Neural cell (in vitro differentiated cells): ENCODE data around the gene KLF13. TPM values are rescaled to one million over a fixed set of nuclear protein-coding genes. Genes with fewer than 3 reads are reported as not detected.

Source experiments
- H2AFZ ChIP-seq: fragments of 200-600, 300-800 bp; sonication (generic), shearing (Covaris generic); 2 replicates; pipeline ENCODE4 v1.6.0; 2014; ENCODE audit warnings: low read depth, mild to moderate bottlenecking, antibody characterized with exemption, low read length, moderate library complexity
- H3F3A ChIP-seq: fragments of 200-600 bp; shearing (Covaris generic); 2 replicates; pipeline ENCODE4 v1.6.1; 2016; ENCODE audit warnings: mild to moderate bottlenecking, moderate library complexity, mixed read lengths, antibody characterized with exemption, low read length; ENCODE audit not compliant: insufficient read depth, poor library complexity, severe bottlenecking
- H3K27ac ChIP-seq: fragments of 200-600, 300-800 bp; sonication (generic), shearing (Covaris generic); 2 replicates; pipeline ENCODE4 v1.5.1; 2014; ENCODE audit warnings: mild to moderate bottlenecking, low read length, moderate library complexity
- H3K27me3 ChIP-seq: fragments of 300-800, 200-600 bp; sonication (generic), shearing (Covaris generic); 2 replicates; pipeline ENCODE4 v1.6.0; 2014; ENCODE audit warnings: mild to moderate bottlenecking, low read depth, low read length, moderate library complexity; ENCODE audit not compliant: insufficient read depth
- H3K36me3 ChIP-seq: fragments of 300-800, 200-600 bp; sonication (generic), shearing (Covaris generic); 2 replicates; pipeline ENCODE4 v1.5.1; 2014; ENCODE audit warnings: mild to moderate bottlenecking, antibody characterized with exemption, low read length, moderate library complexity; ENCODE audit not compliant: insufficient read depth
- H3K4me2 ChIP-seq: fragments of 300-800, 200-600 bp; sonication (generic), shearing (Covaris generic); 2 replicates; pipeline ENCODE4 v1.6.0; 2014; ENCODE audit warnings: mild to moderate bottlenecking, low read length
- H3K4me3 ChIP-seq: fragments of 300-800, 200-600 bp; sonication (generic), shearing (Covaris generic); 2 replicates; pipeline ENCODE4 v1.5.1; 2014; ENCODE audit warnings: mild to moderate bottlenecking, low read length, moderate library complexity
- H3K79me2 ChIP-seq: fragments of 200-600 bp; shearing (Covaris generic); replicated peaks from 2 replicates; pipeline ENCODE4 v1.6.0; 2014; ENCODE audit warnings: mild to moderate bottlenecking, low read length, moderate library complexity; ENCODE audit not compliant: insufficient read depth
- H3K9ac ChIP-seq: fragments of 300-800, 200-600 bp; sonication (generic), shearing (Covaris generic); 2 replicates; pipeline ENCODE4 v1.6.1; 2016; ENCODE audit warnings: mild to moderate bottlenecking, low read length, mixed read lengths
- H3K9me2 ChIP-seq: fragments of 200-600 bp; shearing (Covaris generic); 2 replicates; pipeline ENCODE4 v1.6.1; 2016; ENCODE audit warnings: mild to moderate bottlenecking, low read length, mixed read lengths; ENCODE audit not compliant: insufficient read depth
- H3K9me3 ChIP-seq: fragments of 200-600, 300-800 bp; sonication (generic), shearing (Covaris generic); 2 replicates; pipeline ENCODE4 v1.6.1; 2016; ENCODE audit warnings: mild to moderate bottlenecking, mixed run types, low read length, moderate library complexity, mixed read lengths
- H4K20me1 ChIP-seq: fragments of 200-600 bp; shearing (Covaris generic); 2 replicates; pipeline ENCODE4 v1.6.1; 2016; ENCODE audit warnings: mild to moderate bottlenecking, mixed run types; ENCODE audit not compliant: insufficient read depth
- CTCF ChIP-seq: fragments of 450-650 bp; IDR thresholded peaks from 2 replicates; pipeline ENCODE4 v1.5.1; 2014; ENCODE audit warnings: antibody characterized with exemption, mild to moderate bottlenecking, moderate library complexity; ENCODE audit not compliant: poor library complexity, severe bottlenecking
- EP300 ChIP-seq: fragments of 450-650 bp; conservative IDR thresholded peaks from 2 replicates; pipeline ENCODE4 v1.6.1; 2014; ENCODE audit warnings: antibody characterized with exemption, mild to moderate bottlenecking, moderate library complexity; ENCODE audit not compliant: poor library complexity, severe bottlenecking
- EZH2 ChIP-seq: fragments of 200-600, 300-800 bp; shearing (Covaris generic), sonication (generic); IDR thresholded peaks from 2 replicates; pipeline ENCODE4 v1.6.1; 2014; ENCODE audit warnings: antibody characterized with exemption, low read length, borderline replicate concordance, mild to moderate bottlenecking; ENCODE audit not compliant: insufficient read depth, poor library complexity, severe bottlenecking
- MXI1 ChIP-seq: fragments of 450-650 bp; conservative IDR thresholded peaks from 2 replicates; pipeline ENCODE4 v1.6.1; 2014; ENCODE audit warnings: antibody characterized with exemption, mild to moderate bottlenecking; ENCODE audit not compliant: poor library complexity, severe bottlenecking
- POLR2AphosphoS5 ChIP-seq: IDR thresholded peaks from 2 replicates; pipeline ENCODE4 v1.6.1; 2012
- RAD21 ChIP-seq: fragments of 450-650 bp; conservative IDR thresholded peaks from 2 replicates; pipeline ENCODE4 v1.6.1; 2014; ENCODE audit warnings: antibody characterized with exemption, mild to moderate bottlenecking, moderate library complexity
- REST ChIP-seq: IDR thresholded peaks from 2 replicates; pipeline ENCODE4 v1.6.1; 2012; ENCODE audit warnings: borderline replicate concordance
- SMC3 ChIP-seq: fragments of 450-650 bp; conservative IDR thresholded peaks from 2 replicates; pipeline ENCODE4 v1.6.1; 2014; ENCODE audit warnings: antibody characterized with exemption, mild to moderate bottlenecking, moderate library complexity; ENCODE audit not compliant: poor library complexity
- TAF1 ChIP-seq: IDR thresholded peaks from 2 replicates; pipeline ENCODE4 v1.6.1; 2012; ENCODE audit warnings: low read depth
- polyA plus RNA-seq: library from polyadenylated mRNA; depleted of rRNA; stranded (reverse); fragments of >200 nt; gene quantifications from 2 replicates; pipeline ENCODE4 v1.2.3, GENCODE V29; 2014

The KLF13 gene
- polyA plus RNA-seq, 1 donor from 2014 or later: 17.0 TPM

GRCh38 chr15:31320022-31320421, 6.6 kb upstream of the KLF13 start:
- TF ChIP-seq TAF1 (no peak), MXI1 (no peak), RAD21 (no peak), REST (no peak), EZH2 (no peak), POLR2AphosphoS5 (no peak), CTCF (no peak), SMC3 (no peak), EP300 (no peak)
- no peak overlapping the region for H2AFZ ChIP-seq
- H3K9ac ChIP-seq: no peak overlapping the region
- no peak overlapping the region for H3K4me2 ChIP-seq
- H3K9me2 ChIP-seq: no peaks in the 10 kb centered on the region
- no peaks in the 10 kb centered on the region for H4K20me1 ChIP-seq
- H3K79me2 ChIP-seq: no peaks in the 10 kb centered on the region
- H3F3A ChIP-seq: no peaks in the 10 kb centered on the region
- no peak overlapping the region for H3K4me3 ChIP-seq
- H3K9me3 ChIP-seq: no peaks in the 10 kb centered on the region
- H3K27ac ChIP-seq: no peak overlapping the region
- H3K27me3 ChIP-seq: no peaks in the 10 kb centered on the region
- no peaks in the 10 kb centered on the region for H3K36me3 ChIP-seq

- Histone ChIP-seq H3K27me3 (no peaks in the 10 kb centered on the region), H3K4me3 (no peak overlapping the region), H3K9me3 (no peaks in the 10 kb centered on the region), H3K79me2 (no peaks in the 10 kb centered on the region), H4K20me1 (no peaks in the 10 kb centered on the region), H3K9ac (no peak overlapping the region), H2AFZ (no peak overlapping the region), H3K27ac (no peak overlapping the region), H3K36me3 (no peaks in the 10 kb centered on the region), H3K9me2 (no peaks in the 10 kb centered on the region), H3K4me2 (no peak overlapping the region), H3F3A (no peaks in the 10 kb centered on the region)
- no peak for TF ChIP-seq EZH2
- no peak for TF ChIP-seq REST
Observed at GRCh38 chr15:31321418-31321817, 5.2 kb upstream of the KLF13 start.
